CD4-positive, alpha-beta T cell treated with Interleukin-12 subunit alpha and Interleukin-12 subunit beta, for 1 hour (primary cell): ENCODE results near the gene PFKL.

ENCODE experiments used
- DNase-seq: peaks from one replicate; pipeline ENCODE4 v3.0.0-alpha.2; 2020

PFKL gene

GRCh38 chr21:44299458-44300261, at the start of gene PFKL:
PFKL (plus strand) TSS chr21:44300053; CDS start chr21:44300106, 53 bp downstream.
- DNase-seq = peak; percentile 54

GRCh38 chr21:44253832-44254710, 45.8 kb upstream of the PFKL start:
- DNase-seq = no peak

GRCh38 chr21:44255511-44255981, 44.3 kb upstream of the PFKL start:
- DNase-seq = no peak

- no peak for DNase-seq
These were observed 41.7 kb upstream of the PFKL start for GRCh38 chr21:44258056-44258725.

GRCh38 chr21:44259082-44259705, 40.7 kb upstream of the PFKL start:
- no peak for DNase-seq

GRCh38 chr21:44260066-44260465, 39.8 kb upstream of the PFKL start:
- no peak for DNase-seq

GRCh38 chr21:44260791-44261631, 38.8 kb upstream of the PFKL start:
- no peak for DNase-seq

GRCh38 chr21:44261675-44262295, 38.1 kb upstream of the PFKL start, which contains the start of gene DNMT3L:
DNMT3L (minus strand) TSS chr21:44261897; CDS start chr21:44261259, 638 bp downstream.
- no peak for DNase-seq

- DNase-seq = no peak
These were observed 37.4 kb upstream of the PFKL start for GRCh38 chr21:44262338-44263056.

GRCh38 chr21:44263221-44263760, 36.6 kb upstream of the PFKL start:
- no peak for DNase-seq

- no peak for DNase-seq
These were observed 36.1 kb upstream of the PFKL start for GRCh38 chr21:44263768-44264167.

- DNase-seq = no peak
These were observed 34.1 kb upstream of the PFKL start for GRCh38 chr21:44265734-44266270.

GRCh38 chr21:44267655-44268142, 32.2 kb upstream of the PFKL start:
- DNase-seq = peak; percentile 37

GRCh38 chr21:44269090-44269489, 30.8 kb upstream of the PFKL start:
- no peak for DNase-seq

GRCh38 chr21:44271558-44272283, 28.1 kb upstream of the PFKL start:
- DNase-seq = no peak

- DNase-seq = no peak
These were observed 27.5 kb upstream of the PFKL start for GRCh38 chr21:44272284-44272858.

- no peak for DNase-seq
These were observed 26.8 kb upstream of the PFKL start for GRCh38 chr21:44273046-44273445.

GRCh38 chr21:44275041-44275440, 24.8 kb upstream of the PFKL start:
- DNase-seq = no peak
